Activated CD4-positive, alpha-beta memory T cell treated with anti-CD3 and anti-CD28 coated beads for 36 hours (primary cell): ENCODE results near the gene TMEM178A. TPM values are rescaled to one million over a fixed set of nuclear protein-coding genes. Genes with fewer than 3 reads are reported as not detected.
A peak's percentile ranks its signal among the peaks of the same experiment; 100 is the strongest.
"Not testable (repeated sequence)": the region's sequence is repeated elsewhere in the genome, so short reads cannot be mapped to it uniquely, and the experiment has no call there.

Source experiments
- CTCF ChIA-PET: fragments of 350-600 bp; sonication (Branson Sonifier 250); formaldehyde crosslinking; loops from one replicate; lab custom pipeline; 2021; ENCODE audit warnings: antibody characterized with exemption, inconsistent platforms; lab: Charles Lee
- POLR2A ChIA-PET: fragments of 350-600 bp; sonication (Branson Sonifier 250); formaldehyde crosslinking; loops from one replicate; lab custom pipeline; 2021; ENCODE audit warnings: antibody characterized with exemption; lab: Charles Lee
- DNase-seq: peaks from one replicate; pipeline ENCODE4 v3.0.0-alpha.2; 2020
- H3K27ac Mint-ChIP-seq: one replicate; pipeline ENCODE4 v1.8.0; 2021; ENCODE audit warnings: mixed read lengths
- H3K27me3 Mint-ChIP-seq: one replicate; pipeline ENCODE4 v1.8.0; 2021; ENCODE audit warnings: mixed read lengths
- H3K36me3 Mint-ChIP-seq: one replicate; pipeline ENCODE4 v1.8.0; 2021; ENCODE audit warnings: mixed read lengths
- H3K4me1 Mint-ChIP-seq: one replicate; pipeline ENCODE4 v1.8.0; 2021; ENCODE audit warnings: low read depth, mixed read lengths
- H3K4me3 Mint-ChIP-seq: one replicate; pipeline ENCODE4 v1.8.0; 2021; ENCODE audit warnings: mild to moderate bottlenecking, mixed read lengths
- H3K9me3 Mint-ChIP-seq: one replicate; pipeline ENCODE4 v1.8.0; 2021; ENCODE audit warnings: mixed read lengths
- intact Hi-C: fragments of 100-400 bp; cut with micrococcal nuclease; formaldehyde crosslinking; loops from one replicate; pipeline ENCODE4 v1.15.1; 2023
- total RNA-seq, 2 experiments: library from RNA; stranded (reverse); gene quantifications; one replicate each; pipeline ENCODE4 v1.2.3, GENCODE V29; 2021

The TMEM178A gene
- total RNA-seq, 2 experiments from 2014 or later, result 0.29 to 0.48 TPM

DNA sequence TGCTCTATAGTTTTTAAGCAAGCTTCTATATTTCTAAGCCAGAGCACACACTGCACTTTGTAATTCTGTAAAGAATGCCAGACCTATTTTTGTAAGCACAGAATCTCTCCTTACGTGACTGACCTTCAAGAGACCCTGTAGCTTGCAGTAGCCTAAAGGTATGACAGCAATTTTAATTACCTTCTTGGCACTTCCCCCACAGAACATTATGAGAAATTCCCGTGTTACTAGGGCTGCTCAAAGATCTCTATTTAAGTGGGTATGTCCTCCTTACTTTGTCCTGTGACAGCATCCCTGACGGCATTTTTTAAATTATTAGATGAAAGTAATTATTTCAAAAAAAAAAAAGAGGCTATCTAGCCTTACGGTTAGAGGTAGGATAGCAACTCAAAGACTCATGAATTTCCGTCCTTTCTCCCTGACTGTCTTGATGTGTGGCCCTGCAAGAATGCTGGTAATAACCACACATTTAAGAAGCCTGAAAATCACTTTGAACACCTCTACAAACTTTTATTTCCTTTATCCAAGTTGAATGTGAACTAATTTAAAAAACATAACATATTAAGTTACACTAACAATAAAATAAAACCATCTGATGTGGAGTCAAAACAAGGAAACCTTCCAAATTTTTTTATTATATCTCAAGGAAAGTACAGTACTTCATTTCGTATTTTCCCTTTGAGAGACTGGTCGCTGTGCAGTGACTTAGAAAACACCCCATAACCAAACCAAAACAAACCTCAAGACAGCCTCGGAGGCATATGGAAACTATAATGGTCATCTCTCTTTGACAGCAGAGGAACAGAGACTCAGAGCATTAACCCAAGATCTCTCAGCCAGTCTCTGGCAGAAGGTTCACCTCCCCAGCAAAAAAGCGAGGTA is 58.5 kb downstream of the TMEM178A start:
- Mint-ChIP-seq H3K27ac (no peak overlapping the region), H3K9me3 (no peaks in the 10 kb centered on the region), H3K36me3 (no peaks in the 10 kb centered on the region), H3K4me1 (peaks cover 9% of the 10 kb centered on the region), H3K27me3 (peaks cover 9% of the 10 kb centered on the region), H3K4me3 (no peak overlapping the region)
- POLR2A ChIA-PET, result no interaction called here
- CTCF ChIA-PET, result no interaction called here
- intact Hi-C loops, result loop anchor here (10.0 kb wide), 1 partner anchor 479 kb away; the partner anchor contains the start of gene CDKL4
- DNase-seq, result no peak

DNA sequence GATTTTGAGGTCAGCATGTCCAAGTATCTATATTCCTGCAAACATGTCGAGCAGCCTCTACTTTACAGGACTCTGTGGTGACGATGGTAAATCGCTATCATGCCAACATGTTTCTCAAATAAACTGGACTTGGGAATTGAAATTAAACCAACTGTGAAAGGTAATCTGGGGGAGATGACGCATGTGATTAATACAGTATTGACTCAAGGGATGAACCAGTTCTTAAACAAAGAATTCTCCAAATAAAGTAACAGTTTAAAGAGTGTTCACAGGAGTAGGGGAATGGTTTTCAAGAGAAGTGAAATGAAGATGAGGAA is 59.1 kb downstream of the TMEM178A start:
- peaks cover 9% of the 10 kb centered on the region for H3K4me1 Mint-ChIP-seq
- no peak overlapping the region for H3K27ac Mint-ChIP-seq
- H3K27me3 Mint-ChIP-seq, result peaks cover 9% of the 10 kb centered on the region
- DNase-seq, result no peak
- H3K36me3 Mint-ChIP-seq, result no peaks in the 10 kb centered on the region
- H3K4me3 Mint-ChIP-seq, result no peak overlapping the region
- CTCF ChIA-PET, result no interaction called here
- POLR2A ChIA-PET, result no interaction called here
- intact Hi-C loops, result loop anchor here (5.0 to 10.0 kb wide), 2 partner anchors 212 to 480 kb away; partner anchors contain the start of gene CDKL4
- no peaks in the 10 kb centered on the region for H3K9me3 Mint-ChIP-seq

DNA sequence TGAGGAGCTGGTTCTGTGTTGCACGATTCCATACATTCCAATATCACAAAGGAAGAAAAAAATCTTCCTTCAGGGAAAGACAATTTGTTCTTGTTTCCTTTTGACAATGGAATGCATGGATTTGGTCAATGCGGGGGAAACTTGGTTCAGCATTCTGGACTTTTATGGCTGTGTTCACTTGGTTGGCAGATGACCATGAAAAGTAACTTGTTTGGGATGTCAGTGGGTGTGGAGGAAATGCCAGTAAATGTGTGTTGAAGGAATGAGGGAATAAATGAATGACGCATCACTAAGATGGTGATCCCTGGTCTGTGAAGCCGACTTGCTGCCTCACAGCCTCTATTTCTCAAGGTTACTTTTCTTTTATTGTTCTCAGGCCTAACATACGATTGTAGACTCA is 59.7 kb downstream of the TMEM178A start:
- Mint-ChIP-seq H3K4me3 (no peak overlapping the region), H3K9me3 (no peaks in the 10 kb centered on the region), H3K4me1 (peaks cover 9% of the 10 kb centered on the region), H3K27ac (no peak overlapping the region), H3K36me3 (no peaks in the 10 kb centered on the region), H3K27me3 (peaks cover 8% of the 10 kb centered on the region)
- ChIA-PET CTCF (no interaction called here), POLR2A (no interaction called here)
- DNase-seq, result no peak
- intact Hi-C loops, result loop anchor here (5.0 to 10.0 kb wide), 2 partner anchors 213 to 481 kb away; partner anchors contain the start of gene CDKL4

DNA sequence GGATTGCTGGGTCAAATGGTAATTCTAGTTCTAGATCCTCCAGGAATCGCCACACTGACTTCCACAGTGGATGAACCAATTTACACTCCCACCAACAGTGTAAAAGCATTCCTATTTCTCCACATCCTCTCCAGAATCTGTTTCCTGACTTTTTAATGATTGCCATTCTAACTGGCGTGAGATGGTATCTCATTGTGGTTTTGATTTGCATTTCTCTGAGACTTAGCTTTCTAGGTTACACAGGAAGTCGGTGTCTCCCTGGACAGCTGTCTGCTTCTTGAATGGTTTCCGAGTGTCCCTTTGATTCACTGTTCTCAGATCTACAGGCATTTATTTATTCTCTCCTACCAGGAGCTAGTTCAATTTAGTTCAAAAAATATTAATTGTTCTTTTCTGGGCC is 62.4 kb downstream of the TMEM178A start:
- intact Hi-C loops, result loop anchor here (2.0 to 10.0 kb wide), 3 partner anchors 216 to 483 kb away; partner anchors contain the start of gene CDKL4
- CTCF ChIA-PET, result interaction anchor here (0.5 to 4.1 kb wide), 3 partner anchors 141 to 350 kb away, joined by 3 to 39 read pairs (median 3); no protein-coding TSS in a partner anchor
- H3K27ac Mint-ChIP-seq, H3K27me3 Mint-ChIP-seq, H3K9me3 Mint-ChIP-seq, DNase-seq, H3K4me1 Mint-ChIP-seq, H3K36me3 Mint-ChIP-seq, POLR2A ChIA-PET, H3K4me3 Mint-ChIP-seq: not testable (repeated sequence)

DNA sequence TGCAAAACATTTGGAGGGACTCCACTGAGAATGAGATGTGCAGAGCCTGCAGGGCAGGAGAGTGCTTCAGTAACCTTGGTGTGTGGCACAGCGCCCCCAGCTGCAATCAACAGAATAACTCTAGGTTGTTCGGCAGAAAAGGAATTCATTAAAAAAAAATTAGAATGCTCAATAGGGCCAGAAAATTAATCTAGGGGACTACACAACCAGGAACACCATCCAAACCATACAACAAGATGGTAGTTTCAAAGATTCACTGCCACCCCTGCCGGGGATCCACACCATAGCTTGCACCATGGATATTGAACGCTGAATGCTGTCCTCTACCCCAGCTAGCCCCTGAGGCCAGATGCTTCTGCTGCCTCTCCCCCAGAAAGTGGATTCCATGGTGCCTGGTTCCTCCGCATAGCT is 63.2 kb downstream of the TMEM178A start:
- peaks cover 7% of the 10 kb centered on the region for H3K36me3 Mint-ChIP-seq
- intact Hi-C loops, result loop anchor here (2.0 to 10.0 kb wide), 3 partner anchors 217 to 484 kb away; partner anchors contain the start of gene CDKL4
- no peaks in the 10 kb centered on the region for H3K9me3 Mint-ChIP-seq
- H3K27ac Mint-ChIP-seq, result no peak overlapping the region
- peaks cover 9% of the 10 kb centered on the region for H3K4me1 Mint-ChIP-seq
- POLR2A ChIA-PET, result no interaction called here
- H3K4me3 Mint-ChIP-seq, result no peak overlapping the region
- H3K27me3 Mint-ChIP-seq, result peaks cover 3% of the 10 kb centered on the region
- DNase-seq, result peak; percentile 50
- CTCF ChIA-PET, result interaction anchor here (0.7 to 4.1 kb wide), 8 partner anchors 10 to 417 kb away, joined by 3 to 39 read pairs (median 4); no protein-coding TSS in a partner anchor

DNA sequence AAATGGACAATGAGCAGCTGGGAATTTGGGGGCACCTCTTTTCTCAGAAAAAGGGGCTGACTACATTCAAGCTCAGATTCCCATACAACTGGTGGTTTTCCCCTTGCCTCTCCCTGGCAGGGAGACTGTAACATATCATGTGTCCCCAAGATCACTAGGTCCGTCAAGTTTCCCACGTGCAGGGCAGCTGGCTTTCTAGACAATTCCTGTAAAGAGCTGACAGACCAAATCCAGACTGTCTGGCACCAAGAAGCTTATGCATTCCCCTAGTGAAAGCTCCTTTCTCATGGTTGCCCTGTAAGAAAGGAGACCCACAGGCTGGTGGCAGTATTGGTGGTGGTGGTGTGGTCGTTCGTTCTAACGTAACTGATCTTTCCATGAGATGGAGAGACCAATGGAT is 64.6 kb downstream of the TMEM178A start:
- no peak for DNase-seq
- CTCF ChIA-PET, result interaction anchor here (1.0 to 4.1 kb wide), 13 partner anchors 9 to 711 kb away, joined by 3 to 39 read pairs (median 4); no protein-coding TSS in a partner anchor
- peaks cover 14% of the 10 kb centered on the region for H3K4me1 Mint-ChIP-seq
- POLR2A ChIA-PET, result interaction anchor here (0.6 kb wide), 1 partner anchor 31 kb away, joined by 4 read pairs; no protein-coding TSS in a partner anchor
- intact Hi-C loops, result no loop called here
- H3K4me3 Mint-ChIP-seq, result no peak overlapping the region
- no peak overlapping the region for H3K27ac Mint-ChIP-seq
- H3K27me3 Mint-ChIP-seq, result peaks cover 3% of the 10 kb centered on the region
- H3K9me3 Mint-ChIP-seq, result no peaks in the 10 kb centered on the region
- H3K36me3 Mint-ChIP-seq, result peaks cover 16% of the 10 kb centered on the region

DNA sequence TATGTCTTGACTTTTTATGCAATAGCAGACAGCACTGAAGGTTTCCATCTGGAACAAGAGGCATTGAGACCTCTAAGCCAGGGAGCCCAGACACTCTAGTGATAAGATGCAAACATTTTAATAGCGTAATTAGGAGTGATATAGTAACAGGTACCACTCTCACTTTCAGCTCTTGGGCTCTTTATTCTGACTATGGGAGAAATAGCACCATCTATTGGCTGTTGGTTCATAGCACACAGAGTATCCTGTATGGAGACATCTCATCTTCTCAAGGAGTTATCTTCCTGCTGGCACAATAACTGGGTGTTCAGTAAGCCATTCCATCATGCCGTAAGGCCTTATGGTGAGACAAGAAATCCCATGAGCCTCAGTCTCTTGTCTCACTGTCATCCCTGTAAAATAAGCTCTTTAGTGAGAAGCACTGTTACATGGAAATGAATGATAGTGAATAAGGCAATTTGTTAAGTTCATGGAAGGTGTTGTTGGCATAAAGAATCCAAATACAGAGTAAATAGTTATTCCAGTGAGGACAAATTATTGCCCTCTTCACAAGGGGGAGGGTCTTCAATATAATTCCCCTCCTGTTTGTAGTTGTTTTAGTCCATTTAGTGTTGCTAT is 65.1 kb downstream of the TMEM178A start:
- no peak overlapping the region for H3K4me3 Mint-ChIP-seq
- no peak for DNase-seq
- no peaks in the 10 kb centered on the region for H3K27me3 Mint-ChIP-seq
- intact Hi-C loops, result no loop called here
- peaks cover 17% of the 10 kb centered on the region for H3K4me1 Mint-ChIP-seq
- H3K27ac Mint-ChIP-seq, result no peak overlapping the region
- H3K9me3 Mint-ChIP-seq, result no peaks in the 10 kb centered on the region
- ChIA-PET CTCF (interaction anchor here (1.0 to 4.1 kb wide), 8 partner anchors 8 to 711 kb away, joined by 3 to 39 read pairs (median 5); no protein-coding TSS in a partner anchor), POLR2A (no interaction called here)
- H3K36me3 Mint-ChIP-seq, result peaks cover 20% of the 10 kb centered on the region

DNA sequence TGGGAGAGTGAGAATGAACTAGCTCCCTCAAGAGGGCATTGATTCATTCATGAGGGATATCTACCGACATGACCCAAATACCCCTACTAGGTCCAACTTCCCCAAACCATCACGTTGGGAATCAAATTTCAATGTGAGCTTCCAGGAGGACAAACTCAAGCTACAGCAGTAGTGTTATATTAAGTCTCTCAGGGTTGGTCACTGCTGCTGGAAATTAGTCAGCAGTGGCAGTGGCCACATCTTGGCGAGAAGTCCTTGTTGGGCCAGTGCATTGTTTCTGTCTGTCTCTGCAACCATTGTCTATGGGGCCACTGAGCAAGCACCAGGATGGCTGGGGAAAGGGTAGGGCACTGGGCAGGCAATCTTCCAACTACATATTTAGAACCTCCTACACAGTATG is 65.8 kb downstream of the TMEM178A start:
- intact Hi-C loops, result no loop called here
- POLR2A ChIA-PET, result interaction anchor here (0.9 kb wide), 1 partner anchor 17 kb away, joined by 4 read pairs; no protein-coding TSS in a partner anchor

DNA sequence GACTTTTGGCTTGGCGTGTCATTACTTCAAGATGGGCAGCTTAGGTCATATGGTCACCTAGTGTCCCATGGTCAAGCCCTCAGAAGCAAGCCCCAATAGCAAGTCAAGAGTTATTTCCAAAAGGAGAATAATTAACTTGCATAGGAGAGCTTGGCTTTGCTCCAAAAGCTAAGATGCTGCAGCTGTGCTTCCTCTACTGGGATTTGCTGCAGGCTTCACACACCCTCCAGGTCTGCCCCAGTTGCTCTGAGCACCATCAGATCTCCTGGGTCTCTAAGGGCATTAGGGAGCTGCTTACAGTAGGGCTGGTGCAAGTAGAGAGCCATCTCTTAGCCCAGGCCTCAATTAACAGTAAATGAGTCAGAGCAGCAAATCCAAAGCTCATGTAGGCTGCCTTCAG is 66.8 kb downstream of the TMEM178A start:
- no peak overlapping the region for H3K4me3 Mint-ChIP-seq
- no peak for DNase-seq
- H3K36me3 Mint-ChIP-seq, result peaks cover 29% of the 10 kb centered on the region
- no peaks in the 10 kb centered on the region for H3K27me3 Mint-ChIP-seq
- H3K27ac Mint-ChIP-seq, result no peak overlapping the region
- peaks cover 15% of the 10 kb centered on the region for H3K4me1 Mint-ChIP-seq
- POLR2A ChIA-PET, result interaction anchor here (0.9 kb wide), 1 partner anchor 16 kb away, joined by 4 read pairs; no protein-coding TSS in a partner anchor
- CTCF ChIA-PET, result interaction anchor here (0.7 to 1.6 kb wide), 3 partner anchors 11 to 209 kb away, joined by 3 to 6 read pairs (median 3); no protein-coding TSS in a partner anchor
- H3K9me3 Mint-ChIP-seq, result no peaks in the 10 kb centered on the region
- intact Hi-C loops, result no loop called here

More for the DNA sequence above, 65.8 kb downstream of the TMEM178A start:
- H3K9me3 Mint-ChIP-seq, result no peaks in the 10 kb centered on the region
- no peaks in the 10 kb centered on the region for H3K27me3 Mint-ChIP-seq
- peaks cover 25% of the 10 kb centered on the region for H3K36me3 Mint-ChIP-seq
- peaks cover 14% of the 10 kb centered on the region for H3K4me1 Mint-ChIP-seq
- H3K4me3 Mint-ChIP-seq, result no peak overlapping the region
- H3K27ac Mint-ChIP-seq, result no peak overlapping the region
- CTCF ChIA-PET, result interaction anchor here (1.7 to 4.1 kb wide), 3 partner anchors 8 to 353 kb away, joined by 5 to 39 read pairs (median 6); no protein-coding TSS in a partner anchor
- DNase-seq, result no peak

DNA sequence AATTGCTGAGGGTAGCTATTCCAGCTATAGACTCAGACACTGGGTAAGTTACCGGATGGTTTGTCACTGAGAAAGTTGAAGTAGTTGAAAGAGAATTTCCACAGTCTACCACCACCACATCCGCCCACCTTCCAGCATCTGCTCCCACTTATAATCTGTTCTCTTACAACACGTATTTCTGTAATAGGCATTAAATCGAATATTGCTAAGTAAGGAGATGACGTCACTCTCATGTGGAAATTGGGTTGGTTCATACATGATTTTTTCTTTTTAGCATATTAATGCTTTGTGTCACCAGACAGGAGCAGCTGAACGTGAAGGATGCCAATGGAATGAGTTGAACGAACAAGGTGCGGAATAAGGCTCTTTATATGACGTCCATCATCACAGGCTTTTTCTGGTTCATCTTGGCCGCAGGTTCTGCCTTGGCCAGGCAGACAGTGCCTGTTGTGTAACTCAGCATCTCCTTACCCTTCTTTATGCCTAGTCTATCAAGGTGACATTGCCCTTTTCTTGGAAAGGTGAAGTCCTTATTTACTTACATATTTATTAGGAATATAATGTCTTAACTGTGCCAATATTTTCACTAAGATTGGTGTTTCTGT is 67.5 kb downstream of the TMEM178A start:
- CTCF ChIA-PET, result interaction anchor here (1.6 kb wide), 1 partner anchor 11 kb away, joined by 6 read pairs; no protein-coding TSS in a partner anchor
- Mint-ChIP-seq H3K4me3 (no peak overlapping the region), H3K27ac (no peak overlapping the region), H3K9me3 (no peaks in the 10 kb centered on the region), H3K4me1 (peaks cover 14% of the 10 kb centered on the region), H3K36me3 (peaks cover 36% of the 10 kb centered on the region), H3K27me3 (no peaks in the 10 kb centered on the region)
- DNase-seq, result no peak
- POLR2A ChIA-PET, result no interaction called here
- intact Hi-C loops, result no loop called here

DNA sequence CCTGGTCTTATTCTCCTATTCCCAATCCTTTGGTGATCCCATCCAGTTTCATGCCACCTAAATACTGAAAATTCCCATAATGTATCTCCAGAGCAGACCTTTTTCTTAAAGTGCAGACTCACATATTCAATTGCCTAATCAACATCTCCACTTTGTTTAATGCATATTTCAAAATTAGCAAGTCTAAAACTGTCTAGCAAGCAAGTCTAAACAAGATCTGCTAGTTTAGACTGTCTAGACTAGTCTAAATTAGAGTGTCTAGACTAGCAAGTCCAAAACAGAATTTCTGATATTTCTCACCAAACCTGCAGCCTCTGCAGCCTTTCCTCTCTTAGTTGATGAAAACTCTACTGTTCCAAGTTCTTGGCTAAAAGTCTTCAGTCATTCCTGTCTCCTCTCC is 68.7 kb downstream of the TMEM178A start:
- Mint-ChIP-seq H3K4me1 (peaks cover 11% of the 10 kb centered on the region), H3K27ac (no peak overlapping the region), H3K9me3 (no peaks in the 10 kb centered on the region), H3K4me3 (no peak overlapping the region), H3K27me3 (no peaks in the 10 kb centered on the region), H3K36me3 (peaks cover 42% of the 10 kb centered on the region)
- CTCF ChIA-PET, result no interaction called here
- intact Hi-C loops, result no loop called here
- DNase-seq, result no peak
- POLR2A ChIA-PET, result no interaction called here
